Stimulated activated CD4-positive, alpha-beta T cell treated with anti-CD3 and anti-CD28 coated beads, Interleukin-1b, Interleukin-23, amount 100 ng/mL, for 1 hour (primary cell): ENCODE measurements around the gene SF3B2.
A peak's percentile ranks its signal among the peaks of the same experiment; 100 is the strongest.

Experiments used
- DNase-seq, 2 donors: peaks; one replicate each; pipeline ENCODE4 v3.0.0-alpha.2; 2020; ENCODE audit warnings: low read depth in 2 of 2

Gene SF3B2

DNA sequence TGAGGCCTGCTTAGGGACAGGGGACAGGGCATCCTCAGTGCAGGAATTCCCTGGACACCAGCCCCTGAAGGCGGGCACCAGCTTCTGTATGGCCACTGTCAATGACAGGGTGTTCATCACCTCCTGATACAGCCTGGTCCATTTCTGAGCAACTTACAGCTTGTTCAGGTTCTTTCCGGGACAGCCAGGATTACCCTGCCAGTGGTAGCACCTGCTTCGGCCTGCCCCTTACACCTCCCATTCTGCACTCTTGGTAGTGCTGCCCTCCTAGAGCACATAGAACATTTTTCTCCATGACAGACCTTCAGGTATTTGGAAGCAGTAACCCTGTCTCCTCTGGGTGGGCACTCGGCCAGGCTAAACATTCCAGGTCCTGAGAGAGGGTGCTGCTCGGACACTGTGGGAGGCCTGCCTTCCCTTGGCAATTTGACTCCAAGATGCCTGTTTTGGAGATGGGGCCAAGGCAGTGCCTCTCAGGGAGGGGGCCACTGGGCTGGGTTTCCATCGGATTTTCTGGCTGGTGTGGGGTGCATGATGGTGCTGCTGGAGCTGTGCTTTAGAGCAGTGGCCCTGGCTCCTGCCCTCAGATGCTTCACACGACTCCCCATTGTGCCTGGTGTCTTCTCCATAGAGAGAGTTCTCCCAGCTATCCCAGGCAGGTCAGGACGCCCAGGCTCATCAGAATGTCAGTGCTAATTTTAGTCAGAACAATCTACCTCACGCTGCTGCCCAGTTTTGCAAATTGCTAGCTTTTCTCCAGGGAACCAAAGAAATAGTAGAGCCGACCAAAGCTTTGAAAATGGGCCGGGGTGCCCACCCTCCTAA is 4.4 kb upstream of the SF3B2 start:
- no peak for DNase-seq

DNA sequence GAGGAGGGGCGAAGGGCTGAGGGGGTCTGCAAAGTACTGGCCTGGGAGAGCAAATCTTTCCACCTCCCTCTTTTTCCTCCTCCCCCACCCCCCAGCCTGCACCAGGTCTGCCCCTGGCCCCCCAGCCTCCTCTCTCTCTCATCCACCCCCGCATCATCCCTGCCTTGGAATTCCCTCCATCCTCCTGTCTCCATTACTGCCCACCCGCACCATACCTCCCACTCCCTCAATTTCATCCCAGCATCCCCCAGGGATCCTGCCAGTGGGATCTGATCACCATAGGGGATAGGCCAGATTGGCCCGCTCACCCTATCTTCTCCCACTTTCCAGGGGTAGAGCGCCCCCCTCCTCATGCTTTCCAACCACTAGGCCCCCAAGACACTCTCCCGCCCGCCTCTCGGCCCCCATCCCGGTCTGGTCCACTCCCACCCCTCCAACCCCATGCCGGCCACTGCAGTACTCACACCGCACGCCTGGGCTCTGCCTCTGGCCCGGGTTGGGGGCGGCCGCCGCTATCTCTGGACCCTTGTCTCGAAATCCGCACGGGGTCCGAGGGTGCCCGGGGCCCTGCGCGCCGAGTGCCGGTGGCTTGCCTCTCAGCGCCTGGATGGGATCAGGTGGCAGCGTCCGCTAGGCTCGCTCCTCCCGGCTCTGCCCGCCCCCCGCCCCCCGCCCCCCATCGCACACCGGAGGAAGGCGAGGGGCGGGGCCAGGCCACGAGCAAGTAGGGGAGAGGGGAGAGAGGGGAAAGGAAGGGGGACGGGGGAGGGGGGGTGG is 3.4 kb upstream of the SF3B2 start, which contains the start of gene GAL3ST3:
Gene GAL3ST3 (minus strand): TSS at position 615 of the 777 bp plus-strand sequence. CDS start 3,746 bp downstream, outside the sequence.
- no peak for DNase-seq

DNA sequence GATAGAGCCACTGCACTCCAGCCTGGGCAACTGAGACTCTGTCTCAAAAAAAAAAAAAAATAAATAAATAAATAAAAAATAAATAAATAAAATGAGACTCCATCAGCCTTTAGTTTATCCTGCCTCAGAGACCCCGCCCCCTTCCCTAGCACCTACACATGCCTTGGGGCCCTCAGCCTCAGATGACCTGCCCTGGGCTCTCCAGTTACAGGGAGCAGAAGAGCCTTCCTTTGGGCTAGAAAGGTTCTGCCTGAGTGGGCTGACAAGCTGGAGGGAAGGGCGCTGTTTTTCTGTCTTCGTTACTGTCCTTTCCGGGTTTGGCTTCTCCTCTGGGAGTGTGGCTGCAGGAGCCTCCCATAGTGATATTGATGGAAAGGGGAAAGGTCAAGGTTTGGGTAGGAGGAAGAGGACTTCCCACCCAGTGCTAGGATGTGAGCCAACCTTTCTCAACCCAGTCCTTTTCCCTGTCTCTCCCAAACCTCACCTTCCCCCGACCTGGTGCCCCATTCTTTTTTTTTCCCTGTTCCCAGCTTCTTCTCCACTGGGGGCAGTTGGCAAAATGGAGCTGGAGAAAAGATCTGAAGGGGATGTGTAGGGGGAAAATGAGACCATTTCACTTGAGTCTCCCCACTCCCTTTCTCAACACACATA is 1.5 kb upstream of the SF3B2 start:
- no peak for DNase-seq

GRCh38 chr11:66051371-66051765 is 796 bp upstream of the SF3B2 start:
- no peak for DNase-seq

- DNase-seq, result no peak
Observed at GRCh38 chr11:66052664-66052982, 459 bp downstream of the SF3B2 start.

DNA sequence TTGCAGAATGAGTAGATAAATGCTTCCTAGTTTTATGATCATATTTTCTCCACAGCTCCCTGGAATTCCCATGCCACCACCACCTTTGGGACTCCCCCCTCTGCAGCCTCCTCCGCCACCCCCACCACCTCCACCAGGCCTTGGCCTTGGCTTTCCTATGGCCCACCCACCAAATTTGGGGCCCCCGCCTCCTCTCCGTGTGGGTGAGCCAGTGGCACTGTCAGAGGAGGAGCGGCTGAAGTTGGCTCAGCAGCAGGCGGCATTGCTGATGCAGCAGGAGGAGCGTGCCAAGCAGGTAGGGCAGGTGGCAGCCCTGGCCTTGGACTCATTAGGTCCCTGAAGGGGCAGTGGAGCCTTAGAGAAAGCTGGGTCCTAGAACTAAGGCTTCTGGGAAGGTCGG is 2.9 kb downstream of the SF3B2 start:
- DNase-seq, result no peak

GRCh38 chr11:66056501-66056900 is 4.3 kb downstream of the SF3B2 start:
- DNase-seq, result no peak

GRCh38 chr11:66059966-66060680 is 8.0 kb downstream of the SF3B2 start:
- DNase-seq, result no peak

- no peak for DNase-seq
Observed at GRCh38 chr11:66061268-66061667, 9.1 kb downstream of the SF3B2 start.

DNA sequence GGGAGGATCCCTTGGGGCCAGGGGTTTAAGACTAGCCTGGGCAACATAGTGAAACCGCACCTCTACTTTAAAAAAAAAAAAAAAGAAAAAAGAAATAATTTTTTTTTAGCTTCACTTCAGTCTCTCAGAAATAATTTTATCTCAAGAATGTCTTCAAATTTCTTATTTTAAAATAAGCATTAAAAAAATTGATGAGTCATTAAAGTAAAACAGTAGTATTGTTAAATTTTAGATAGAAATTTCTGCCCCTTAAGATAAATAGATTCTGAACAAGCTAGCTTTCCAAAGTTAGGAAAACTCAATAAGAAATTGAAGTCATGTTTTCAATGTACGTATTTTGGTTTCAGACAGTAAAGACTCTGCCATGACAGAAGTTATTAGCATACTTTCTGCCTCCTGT is 10.2 kb downstream of the SF3B2 start:
- no peak for DNase-seq

GRCh38 chr11:66063900-66064299 is 11.7 kb downstream of the SF3B2 start:
- DNase-seq, result no peak

DNA sequence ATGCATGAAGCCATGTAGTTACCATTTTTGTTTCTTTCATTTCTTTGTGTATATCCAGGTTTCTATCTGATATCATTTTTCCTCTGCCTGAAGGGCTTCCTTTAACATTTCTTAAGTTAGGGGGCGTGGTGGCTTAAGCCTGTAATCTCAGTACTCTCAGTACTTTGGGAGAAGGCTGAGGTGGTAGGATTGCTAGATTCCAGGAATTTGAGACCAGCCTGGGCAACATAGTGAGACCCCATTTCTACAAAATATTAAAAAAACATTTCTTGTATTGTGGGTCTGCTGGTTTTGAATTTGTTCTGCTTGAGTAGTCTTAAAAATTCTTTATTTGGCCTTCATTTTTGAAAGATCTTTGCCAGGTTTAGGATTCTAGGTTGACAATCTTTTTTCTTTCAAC is 12.4 kb downstream of the SF3B2 start:
- no peak for DNase-seq

DNA sequence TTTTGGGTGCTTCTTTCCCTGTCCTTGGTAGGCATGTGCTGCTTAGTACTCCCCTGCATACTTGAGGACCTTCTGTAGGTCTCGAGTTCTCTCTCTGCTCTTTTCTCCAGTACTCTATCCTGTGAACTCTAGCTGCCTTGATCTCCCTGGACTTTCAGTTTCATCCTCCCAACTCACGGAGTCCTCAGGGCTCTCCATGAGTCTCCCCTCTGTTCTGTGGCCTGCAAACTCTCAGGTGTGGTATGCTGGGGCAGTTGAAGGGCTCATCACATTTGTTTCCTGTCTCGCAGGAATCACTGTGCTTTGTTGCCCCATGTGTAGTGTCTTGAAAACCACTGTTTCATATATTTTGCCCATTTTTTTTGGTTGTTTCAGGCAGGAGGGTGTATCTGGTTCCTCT is 14.6 kb downstream of the SF3B2 start:
- no peak for DNase-seq

GRCh38 chr11:66067640-66068039 is 15.5 kb downstream of the SF3B2 start:
- no peak for DNase-seq

- peak; percentile 61 to 65 for DNase-seq
Observed at GRCh38 chr11:66068154-66068821, 16.1 kb downstream of the SF3B2 start.

GRCh38 chr11:66068923-66069714 is 17.0 kb downstream of the SF3B2 start:
- DNase-seq, result no peak

- DNase-seq, result peak in 1 of 2 donors; percentile 60
Observed at GRCh38 chr11:66069715-66070603, 17.8 kb downstream of the SF3B2 start, which contains the start of gene PACS1. PACS1 (plus strand) TSS chr11:66070272; CDS start chr11:66070487, 215 bp downstream.

GRCh38 chr11:66070604-66071380 is 18.6 kb downstream of the SF3B2 start:
- DNase-seq, result no peak

- DNase-seq, result no peak
Observed at GRCh38 chr11:66071381-66071801, 19.2 kb downstream of the SF3B2 start.
